ENCODE results near the gene RFC4. TPM values are rescaled to one million over a fixed set of nuclear protein-coding genes. Genes with fewer than 3 reads are reported as not detected.
"Not testable (repeated sequence)": the region's sequence is repeated elsewhere in the genome, so short reads cannot be mapped to it uniquely, and the experiment has no call there.

The RFC4 gene
- total RNA-seq, 2 donors from 2014 or later, result 13.6 to 17.3 TPM

- no peak for DNase-seq (ENCODE audit: low spot score)
- TF ChIP-seq POLR2A (IDR thresholded peaks at IDR 0.05) (no peak), POLR2AphosphoS5 (IDR thresholded peaks at IDR 0.05) (no peak)
- TF ChIP-seq, protein P1, sequence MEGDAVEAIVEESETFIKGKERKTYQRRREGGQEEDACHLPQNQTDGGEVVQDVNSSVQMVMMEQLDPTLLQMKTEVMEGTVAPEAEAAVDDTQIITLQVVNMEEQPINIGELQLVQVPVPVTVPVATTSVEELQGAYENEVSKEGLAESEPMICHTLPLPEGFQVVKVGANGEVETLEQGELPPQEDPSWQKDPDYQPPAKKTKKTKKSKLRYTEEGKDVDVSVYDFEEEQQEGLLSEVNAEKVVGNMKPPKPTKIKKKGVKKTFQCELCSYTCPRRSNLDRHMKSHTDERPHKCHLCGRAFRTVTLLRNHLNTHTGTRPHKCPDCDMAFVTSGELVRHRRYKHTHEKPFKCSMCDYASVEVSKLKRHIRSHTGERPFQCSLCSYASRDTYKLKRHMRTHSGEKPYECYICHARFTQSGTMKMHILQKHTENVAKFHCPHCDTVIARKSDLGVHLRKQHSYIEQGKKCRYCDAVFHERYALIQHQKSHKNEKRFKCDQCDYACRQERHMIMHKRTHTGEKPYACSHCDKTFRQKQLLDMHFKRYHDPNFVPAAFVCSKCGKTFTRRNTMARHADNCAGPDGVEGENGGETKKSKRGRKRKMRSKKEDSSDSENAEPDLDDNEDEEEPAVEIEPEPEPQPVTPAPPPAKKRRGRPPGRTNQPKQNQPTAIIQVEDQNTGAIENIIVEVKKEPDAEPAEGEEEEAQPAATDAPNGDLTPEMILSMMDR (IDR thresholded peaks at IDR 0.05), result no peak
- H3K9me3 ChIP-seq, result no peaks in the 10 kb centered on the region
- H3K27me3 ChIP-seq (replicated peaks; ENCODE audit: insufficient read depth), result no peaks in the 10 kb centered on the region
- 92% methylated on average over 5 of the region's 5 CpGs for WGBS
- H3K36me3 ChIP-seq, result no peaks in the 10 kb centered on the region
- H3K4me1 ChIP-seq (replicated peaks), result no peaks in the 10 kb centered on the region
- H3K4me3 ChIP-seq, result no peak overlapping the region
- intact Hi-C loops (cut with DNase I), result no loop called here
- H3K27ac ChIP-seq, result no peak overlapping the region
Measured at GRCh38 chr3:186810336-186810996, 4.2 kb upstream of the RFC4 start.

GRCh38 chr3:186807231-186807630 lies 949 bp upstream of the RFC4 start:
- TF ChIP-seq, protein P1 (IDR thresholded peaks at IDR 0.05), result no peak
- TF ChIP-seq POLR2A (IDR thresholded peaks at IDR 0.05) (no peak), POLR2AphosphoS5 (IDR thresholded peaks at IDR 0.05) (no peak)
- H3K27ac ChIP-seq, result peak overlapping the region in 1 of 2 donors; percentile 94
- H3K9me3 ChIP-seq, result no peaks in the 10 kb centered on the region
- H3K4me3 ChIP-seq, result no peak overlapping the region
- intact Hi-C loops (cut with DNase I), result loop anchor here (2.0 kb wide), 1 partner anchor 24 kb away; the partner anchor contains the start of gene EIF4A2
- H3K36me3 ChIP-seq, result no peaks in the 10 kb centered on the region
- H3K4me1 ChIP-seq (replicated peaks), result no peaks in the 10 kb centered on the region
- no peak for DNase-seq (ENCODE audit: low spot score)
- no peaks in the 10 kb centered on the region for H3K27me3 ChIP-seq (replicated peaks; ENCODE audit: insufficient read depth)
- 24% methylated on average over 5 of the region's 5 CpGs for WGBS

DNA sequence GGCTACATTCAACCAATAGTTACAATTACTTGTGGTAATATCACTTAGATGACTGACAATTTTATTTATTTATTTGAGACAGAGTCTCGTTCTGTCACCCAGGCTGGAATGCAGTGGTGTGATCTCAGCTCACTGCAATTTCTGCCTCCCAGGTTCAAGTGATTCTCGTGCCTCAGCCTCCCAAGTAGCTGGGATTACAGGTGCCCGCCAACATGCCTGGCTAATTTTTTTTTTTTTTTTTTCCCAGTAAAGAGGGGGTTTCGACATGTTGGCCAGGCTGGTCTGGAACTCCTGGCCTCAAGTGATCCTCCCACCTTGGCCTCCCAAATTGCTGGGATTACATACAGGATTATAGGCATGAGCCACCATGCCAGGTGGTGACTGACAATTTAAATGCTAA lies 2.8 kb downstream of the RFC4 start:
- H3K9me3 ChIP-seq; DNase-seq (ENCODE audit: low spot score); H3K36me3 ChIP-seq; H3K4me3 ChIP-seq; H3K27ac ChIP-seq; intact Hi-C loops (cut with DNase I); H3K4me1 ChIP-seq (replicated peaks); H3K27me3 ChIP-seq (replicated peaks; ENCODE audit: insufficient read depth): not testable (repeated sequence)
- 90% methylated on average over 4 of the region's 4 CpGs for WGBS

DNA sequence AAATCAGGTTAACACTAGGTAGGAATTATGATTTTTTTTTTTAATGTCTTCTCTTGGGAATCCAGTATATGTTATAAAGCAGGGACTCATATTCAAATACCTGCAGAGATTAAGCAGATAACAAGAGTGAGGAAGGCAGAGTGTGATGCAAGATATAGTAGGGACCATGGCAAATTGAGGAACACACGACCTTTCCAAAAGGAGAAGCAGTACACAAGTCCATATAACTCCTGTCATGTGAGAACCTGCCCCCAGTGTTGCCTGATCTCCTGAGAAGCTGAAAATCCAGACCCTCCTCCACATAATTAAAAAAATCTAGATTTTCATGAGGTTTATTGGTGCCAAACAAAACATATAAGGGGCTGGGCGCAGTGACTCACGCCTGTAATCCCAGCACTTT lies 3.6 kb downstream of the RFC4 start:
- DNase-seq (ENCODE audit: low spot score), result no peak
- H3K4me3 ChIP-seq, result no peak overlapping the region
- H3K36me3 ChIP-seq, result no peaks in the 10 kb centered on the region
- H3K9me3 ChIP-seq, result no peaks in the 10 kb centered on the region
- no peaks in the 10 kb centered on the region for H3K4me1 ChIP-seq (replicated peaks)
- H3K27me3 ChIP-seq (replicated peaks; ENCODE audit: insufficient read depth), result no peaks in the 10 kb centered on the region
- intact Hi-C loops (cut with DNase I), result no loop called here
- TF ChIP-seq POLR2A (IDR thresholded peaks at IDR 0.05) (no peak), POLR2AphosphoS5 (IDR thresholded peaks at IDR 0.05) (no peak)
- TF ChIP-seq, protein P1 (IDR thresholded peaks at IDR 0.05), result no peak
- no peak overlapping the region for H3K27ac ChIP-seq
- 83% methylated on average over 3 of the region's 3 CpGs for WGBS

DNA sequence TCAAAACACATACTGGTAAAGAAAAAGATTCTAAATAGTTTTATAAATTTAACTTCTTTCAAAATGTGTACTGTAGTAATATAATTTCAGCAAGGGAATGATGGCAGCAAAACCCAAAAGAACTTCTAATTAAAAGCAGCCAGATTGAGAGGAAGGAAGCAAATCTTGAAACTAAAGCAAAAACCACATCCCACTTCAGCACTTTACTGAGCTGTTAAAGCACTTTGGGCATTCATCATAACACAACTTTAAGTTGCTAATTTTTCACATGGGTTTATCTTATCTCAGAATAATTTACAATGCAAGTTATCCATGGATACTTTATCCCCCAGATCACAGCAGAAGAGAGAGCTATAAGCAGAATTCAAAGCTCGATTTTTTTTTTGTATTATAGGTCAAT lies 6.0 kb downstream of the RFC4 start:
- Histone ChIP-seq H3K4me1 (replicated peaks) (no peaks in the 10 kb centered on the region), H3K27ac (no peak overlapping the region), H3K9me3 (no peaks in the 10 kb centered on the region), H3K4me3 (no peak overlapping the region), H3K36me3 (no peaks in the 10 kb centered on the region), H3K27me3 (replicated peaks; ENCODE audit: insufficient read depth) (no peaks in the 10 kb centered on the region)
- no peak for TF ChIP-seq POLR2A (IDR thresholded peaks at IDR 0.05)
- TF ChIP-seq, protein P1 (IDR thresholded peaks at IDR 0.05), result no peak
- WGBS, result 78% methylated on average over 1 of the region's 1 CpG
- DNase-seq (ENCODE audit: low spot score), result no peak
- intact Hi-C loops (cut with DNase I), result no loop called here
